Natural killer cell (primary cell): ENCODE data around the gene WASF2. TPM values are rescaled to one million over a fixed set of nuclear protein-coding genes. Genes with fewer than 3 reads are reported as not detected.

Experiments
- ATAC-seq, 3 donors: fragments of 150-1000 bp in 2 of 3; fragments of 200-7000 bp in 1 of 3; cut with Tn5 transposase; 1 replicate in 1 of 3; 2 replicates in 2 of 3; pipeline ENCODE4 v1.10.0; 2021; ENCODE audit warnings: mild to moderate bottlenecking in 2 of 3, moderate library complexity in 2 of 3
- DNase-seq, 2 donors: peaks; one replicate each; pipeline versions ENCODE4 v3.0.0 to v3.0.0-alpha.2; 2013 to 2021; ENCODE audit warnings: mixed read lengths in 1 of 2
- H3K27ac ChIP-seq: one replicate; pipeline ENCODE4 v1.5.1; 2013; ENCODE audit warnings: mild to moderate bottlenecking, low read length
- H3K27me3 ChIP-seq: one replicate; pipeline ENCODE4 v1.6.1; 2013; ENCODE audit warnings: low read length; ENCODE audit not compliant: control insufficient read depth, insufficient read depth
- H3K36me3 ChIP-seq: one replicate; pipeline ENCODE4 v1.6.1; 2013; ENCODE audit warnings: low read length; ENCODE audit not compliant: control insufficient read depth, insufficient read depth
- H3K4me1 ChIP-seq: one replicate; pipeline ENCODE4 v1.6.1; 2013; ENCODE audit warnings: low read length; ENCODE audit not compliant: control insufficient read depth, insufficient read depth
- H3K4me3 ChIP-seq: one replicate; pipeline ENCODE4 v1.5.1; 2013; ENCODE audit warnings: low read length
- H3K9me3 ChIP-seq: one replicate; pipeline ENCODE4 v1.6.1; 2013; ENCODE audit warnings: low read length; ENCODE audit not compliant: control insufficient read depth, insufficient read depth
- H3K27ac Mint-ChIP-seq, 2 donors: one replicate each; pipeline ENCODE4 v1.8.0; 2022; ENCODE audit warnings: mild to moderate bottlenecking in 2 of 2, mixed read lengths in 2 of 2, moderate library complexity in 1 of 2
- H3K27me3 Mint-ChIP-seq, 2 donors: one replicate each; pipeline ENCODE4 v1.8.0; 2022; ENCODE audit warnings: low read depth in 2 of 2, mixed read lengths in 2 of 2
- H3K36me3 Mint-ChIP-seq: one replicate; pipeline ENCODE4 v1.8.0; 2022; ENCODE audit warnings: mixed read lengths
- H3K4me1 Mint-ChIP-seq, 2 donors: one replicate each; pipeline ENCODE4 v1.8.0; 2022; ENCODE audit warnings: mixed read lengths in 2 of 2
- H3K4me3 Mint-ChIP-seq: one replicate; pipeline ENCODE4 v1.8.0; 2022; ENCODE audit warnings: mild to moderate bottlenecking, moderate library complexity, mixed read lengths
- H3K9me3 Mint-ChIP-seq, 2 donors: one replicate each; pipeline ENCODE4 v1.8.0; 2022; ENCODE audit warnings: mixed read lengths in 2 of 2
- CTCF ChIP-seq: fragments of 200-600 bp; IDR thresholded peaks from one replicate; pipeline ENCODE4 v1.8.0; 2022; ENCODE audit warnings: antibody characterized with exemption
- WGBS: methylation state at CpG from one replicate; pipeline ENCODE4 v1.1.7; 2013; ENCODE audit warnings: missing lambda C conversion rate; ENCODE audit not compliant: insufficient coverage; 5-methylcytosine and 5-hydroxymethylcytosine counted together
- intact Hi-C: fragments of 100-400 bp; cut with micrococcal nuclease; formaldehyde crosslinking; loops from one replicate; pipeline ENCODE4 v1.14.2; 2022
- total RNA-seq, 4 donors: library from RNA; stranded (reverse); fragments of 120-200 nt in 1 of 4; gene quantifications; one replicate each; pipeline versions ENCODE4 v1.2.3 to v1.2.4, GENCODE V29; 2013 to 2022

WASF2 gene
- total RNA-seq, 3 donors from 2014 or later (not counting 1 experiment from before 2014, with no cell fraction given) = 137 to 153 (median 143) TPM

GRCh38 chr1:27400082-27400962, 89.6 kb downstream of the WASF2 start:
- H3K4me3 ChIP-seq = no peak overlapping the region
- H3K27me3 ChIP-seq = no peaks in the 10 kb centered on the region
- no peak for TF ChIP-seq CTCF
- Mint-ChIP-seq H3K9me3 (no peaks in the 10 kb centered on the region), H3K27ac (peak overlapping the region in 1 of 2 donors; percentile 31), H3K27me3 (no peaks in the 10 kb centered on the region), H3K4me1 (peaks cover 33 to 44% of the 10 kb centered on the region in 2 donors), H3K36me3 (no peaks in the 10 kb centered on the region), H3K4me3 (no peak overlapping the region)
- DNase-seq (no peak), ATAC-seq (no peak)
- H3K36me3 ChIP-seq = no peaks in the 10 kb centered on the region
- no peak overlapping the region for H3K27ac ChIP-seq
- WGBS = 89% methylated on average over 13 of the region's 13 CpGs
- H3K9me3 ChIP-seq = no peaks in the 10 kb centered on the region
- H3K4me1 ChIP-seq = peaks cover 40% of the 10 kb centered on the region
- intact Hi-C loops = loop anchor here (5.0 kb wide), 1 partner anchor 207 kb away; no protein-coding TSS in a partner anchor

DNA sequence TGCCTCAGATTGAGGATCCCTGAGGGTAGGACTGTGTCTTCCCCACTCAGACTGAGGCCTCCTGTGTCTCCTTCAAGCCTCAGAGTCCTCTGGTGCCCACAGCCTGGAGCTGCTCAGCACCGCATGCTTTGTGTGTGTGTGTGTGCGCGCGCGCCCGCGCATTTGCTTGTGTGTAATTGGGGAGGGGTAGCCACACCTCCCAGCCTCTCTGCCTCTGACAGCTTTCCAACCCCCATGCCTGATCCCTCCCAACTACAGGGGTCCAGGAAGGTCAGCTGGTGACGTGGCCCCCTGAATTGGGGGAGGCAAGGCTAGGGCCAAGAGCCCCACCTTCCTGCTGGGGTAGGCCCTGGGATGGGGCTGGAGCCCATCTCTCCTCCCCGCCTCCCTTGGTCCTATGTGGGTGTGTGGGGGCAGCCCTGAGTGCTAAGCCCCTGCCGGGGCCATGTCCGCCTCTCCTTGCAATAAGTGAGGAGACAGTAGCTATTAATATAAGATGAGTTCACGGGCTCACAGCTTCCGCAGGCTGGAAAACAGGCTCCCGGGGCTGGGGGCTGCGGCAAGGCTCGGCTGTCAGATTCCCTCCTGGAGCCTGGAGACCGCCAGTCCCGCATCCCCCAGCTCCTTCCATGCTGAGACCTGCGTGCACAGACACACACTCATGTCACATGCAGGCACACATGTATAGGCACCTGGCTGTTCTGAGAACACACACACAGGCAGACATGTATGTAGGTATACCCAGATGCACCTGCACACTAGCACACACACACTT, 90.5 kb downstream of the WASF2 start:
- no peak overlapping the region for H3K4me3 ChIP-seq
- DNase-seq = no peak
- Mint-ChIP-seq H3K27me3 (no peaks in the 10 kb centered on the region), H3K27ac (peak overlapping the region in 1 of 2 donors; percentile 57), H3K9me3 (no peaks in the 10 kb centered on the region), H3K36me3 (no peaks in the 10 kb centered on the region), H3K4me3 (no peak overlapping the region), H3K4me1 (peaks cover 31 to 42% of the 10 kb centered on the region in 2 donors)
- H3K9me3 ChIP-seq = no peaks in the 10 kb centered on the region
- intact Hi-C loops = loop anchor here (5.0 kb wide), 2 partner anchors 208 to 297 kb away; no protein-coding TSS in a partner anchor
- peaks cover 41% of the 10 kb centered on the region for H3K4me1 ChIP-seq
- H3K27me3 ChIP-seq = no peaks in the 10 kb centered on the region
- 94% methylated on average over 12 of the region's 19 CpGs for WGBS
- no peaks in the 10 kb centered on the region for H3K36me3 ChIP-seq
- H3K27ac ChIP-seq = no peak overlapping the region
- no peak for TF ChIP-seq CTCF
- ATAC-seq = no peak

DNA sequence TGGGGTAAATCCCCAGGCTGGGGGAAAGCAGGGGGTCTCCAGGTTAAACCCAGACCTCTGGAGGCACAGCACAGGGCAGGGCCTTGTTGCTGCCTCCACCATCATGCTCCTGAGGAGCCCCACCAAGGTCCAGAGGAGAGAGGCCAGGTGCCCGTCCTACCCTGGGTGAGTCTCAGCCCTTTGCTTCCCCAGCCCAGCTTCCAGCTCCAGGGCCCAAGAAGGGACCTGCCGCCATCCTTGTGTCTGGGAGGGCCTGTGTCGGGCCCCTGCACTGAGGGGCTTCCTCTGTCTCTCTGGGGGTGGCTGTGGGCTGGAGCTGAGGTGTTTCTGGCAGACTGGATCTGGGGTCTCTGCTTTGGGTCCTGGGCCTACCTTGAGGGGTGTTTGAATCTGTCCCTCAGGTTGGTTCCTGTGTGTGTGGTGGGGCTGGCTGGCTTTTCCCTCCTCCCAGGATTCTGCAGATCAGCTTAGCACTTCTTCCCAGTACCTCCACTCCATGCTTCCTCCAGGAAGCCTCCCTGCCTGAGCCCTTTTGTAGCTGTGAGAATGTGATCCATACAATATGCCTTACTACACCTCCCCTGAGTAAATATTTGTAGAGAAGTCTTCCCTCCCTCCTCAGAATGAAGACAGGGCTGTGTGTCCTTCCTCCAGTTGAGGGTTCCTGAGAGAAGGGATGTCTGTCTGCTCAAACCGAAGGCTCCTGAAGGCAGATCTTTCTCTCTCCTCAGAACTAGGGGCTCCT, 91.4 kb downstream of the WASF2 start:
- H3K27ac ChIP-seq = no peak overlapping the region
- H3K4me3 ChIP-seq = no peak overlapping the region
- Mint-ChIP-seq H3K27ac (peak overlapping the region in 1 of 2 donors; percentile 57), H3K36me3 (no peaks in the 10 kb centered on the region), H3K4me3 (no peak overlapping the region), H3K9me3 (no peaks in the 10 kb centered on the region), H3K27me3 (no peaks in the 10 kb centered on the region), H3K4me1 (peaks cover 23 to 33% of the 10 kb centered on the region in 2 donors)
- intact Hi-C loops = loop anchor here (5.0 kb wide), 1 partner anchor 296 kb away; no protein-coding TSS in a partner anchor
- 87% methylated on average over 4 of the region's 4 CpGs for WGBS
- no peaks in the 10 kb centered on the region for H3K9me3 ChIP-seq
- H3K36me3 ChIP-seq = no peaks in the 10 kb centered on the region
- no peak for DNase-seq
- no peak for ATAC-seq
- no peak for TF ChIP-seq CTCF
- peaks cover 32% of the 10 kb centered on the region for H3K4me1 ChIP-seq
- no peaks in the 10 kb centered on the region for H3K27me3 ChIP-seq
